Fibroblast of gingiva (primary cell): Measurements from ENCODE around the gene SAC3D1.
A peak's percentile ranks its signal among the peaks of the same experiment; 100 is the strongest.
"Not testable (repeated sequence)": the region's sequence is repeated elsewhere in the genome, so short reads cannot be mapped to it uniquely, and the experiment has no call there.

Experiments used
- DNase-seq: peaks from one replicate; pipeline ENCODE4 v3.0.0-alpha.2; 2011; ENCODE audit warnings: low read depth

SAC3D1 gene

DNA sequence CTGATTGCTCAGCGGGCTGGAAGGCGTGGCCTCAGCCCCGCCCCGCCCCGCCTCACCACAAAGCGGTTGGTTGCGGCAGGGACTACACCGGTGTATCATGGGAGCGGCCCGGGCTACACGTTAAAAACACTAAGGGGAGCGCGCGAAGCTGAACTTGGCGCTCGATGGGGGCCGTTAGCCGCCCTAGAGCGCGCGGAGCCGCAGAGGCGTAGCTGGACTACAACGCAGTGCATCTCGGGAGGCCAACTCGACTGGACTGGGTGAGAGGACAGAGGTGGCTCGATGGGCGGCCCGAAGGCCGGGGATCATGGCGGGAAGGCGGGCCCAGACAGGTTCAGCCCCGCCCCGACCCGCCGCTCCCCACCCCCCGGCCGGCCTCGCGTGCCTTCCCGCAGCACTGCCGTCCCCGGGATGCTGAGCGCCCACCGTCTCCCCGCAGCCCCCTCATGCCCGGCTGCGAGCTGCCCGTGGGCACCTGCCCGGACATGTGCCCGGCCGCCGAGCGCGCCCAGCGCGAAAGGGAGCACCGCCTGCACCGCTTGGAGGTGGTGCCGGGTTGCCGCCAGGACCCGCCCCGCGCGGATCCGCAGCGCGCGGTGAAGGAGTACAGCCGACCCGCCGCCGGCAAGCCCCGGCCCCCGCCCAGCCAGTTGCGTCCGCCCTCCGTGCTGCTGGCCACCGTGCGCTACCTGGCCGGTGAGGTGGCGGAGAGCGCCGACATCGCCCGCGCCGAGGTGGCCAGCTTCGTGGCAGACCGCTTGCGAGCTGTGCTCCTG, at the start of gene SAC3D1:
Gene SAC3D1, plus strand, starts transcription at position 364 of the 776 bp plus-strand sequence. Its CDS starts 83 bp downstream, at position 447.
- peak; percentile 92 for DNase-seq

GRCh38 chr11:64994318-64994717, 46.7 kb upstream of the SAC3D1 start:
- no peak for DNase-seq

- no peak for DNase-seq
These were observed 44.7 kb upstream of the SAC3D1 start for GRCh38 chr11:64996327-64996709.

DNA sequence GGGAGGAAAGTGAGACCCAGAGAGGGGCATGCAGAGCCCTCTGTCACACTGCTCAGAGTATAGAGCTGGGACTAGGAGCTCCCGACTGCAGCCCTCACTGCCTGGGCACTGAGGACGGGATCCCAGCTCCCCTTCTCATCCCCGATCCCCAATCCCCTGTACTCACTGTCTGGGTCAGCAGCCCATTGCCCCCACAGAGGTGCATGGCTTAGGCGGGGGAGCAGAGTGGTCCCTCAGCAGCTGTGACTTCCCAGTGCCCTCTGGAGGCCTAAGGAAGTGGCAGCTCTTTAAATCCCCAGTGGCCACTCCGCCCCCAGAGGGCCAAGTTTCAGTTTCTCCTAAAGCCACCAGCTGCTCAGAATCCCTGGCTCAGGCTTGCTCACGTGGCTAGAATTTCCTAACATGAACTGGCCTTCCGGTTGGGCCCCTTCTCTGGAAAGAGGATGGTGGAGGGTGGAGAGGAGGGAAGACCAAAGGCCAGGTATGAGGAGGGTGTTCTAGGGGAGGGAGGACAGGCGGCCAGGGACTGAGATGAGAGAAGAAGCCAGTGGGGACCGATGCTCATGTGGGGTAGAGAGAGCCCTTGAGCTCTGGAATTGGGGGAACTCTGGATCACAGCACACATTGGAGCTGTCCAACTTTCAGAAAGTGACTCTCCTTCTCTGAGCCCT, 44.2 kb upstream of the SAC3D1 start, which contains the start of gene BATF2:
Gene BATF2, minus strand, starts transcription at position 262 of the 671 bp plus-strand sequence. Its CDS starts 57 bp downstream, at position 205.
- peak; percentile 68 for DNase-seq

DNA sequence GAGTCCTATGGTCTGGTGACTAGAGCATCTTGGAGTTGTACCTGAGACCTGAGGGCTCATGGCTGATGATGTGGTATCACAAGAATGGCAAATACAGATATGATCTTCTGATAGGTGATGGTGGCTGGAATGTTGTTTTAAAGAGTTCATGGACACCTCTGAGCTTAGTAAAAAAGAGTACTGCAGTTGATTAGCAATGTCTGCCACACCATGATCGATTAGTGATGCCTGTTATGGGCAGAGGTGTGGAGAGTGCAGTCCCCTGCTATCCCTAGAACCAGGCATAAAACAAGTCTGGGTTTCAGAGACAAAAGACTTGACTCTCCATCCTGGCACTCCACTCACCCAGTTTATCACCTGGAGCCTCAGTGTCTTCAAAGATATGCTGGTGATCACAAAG, 42.9 kb upstream of the SAC3D1 start:
- DNase-seq, result no peak

DNA sequence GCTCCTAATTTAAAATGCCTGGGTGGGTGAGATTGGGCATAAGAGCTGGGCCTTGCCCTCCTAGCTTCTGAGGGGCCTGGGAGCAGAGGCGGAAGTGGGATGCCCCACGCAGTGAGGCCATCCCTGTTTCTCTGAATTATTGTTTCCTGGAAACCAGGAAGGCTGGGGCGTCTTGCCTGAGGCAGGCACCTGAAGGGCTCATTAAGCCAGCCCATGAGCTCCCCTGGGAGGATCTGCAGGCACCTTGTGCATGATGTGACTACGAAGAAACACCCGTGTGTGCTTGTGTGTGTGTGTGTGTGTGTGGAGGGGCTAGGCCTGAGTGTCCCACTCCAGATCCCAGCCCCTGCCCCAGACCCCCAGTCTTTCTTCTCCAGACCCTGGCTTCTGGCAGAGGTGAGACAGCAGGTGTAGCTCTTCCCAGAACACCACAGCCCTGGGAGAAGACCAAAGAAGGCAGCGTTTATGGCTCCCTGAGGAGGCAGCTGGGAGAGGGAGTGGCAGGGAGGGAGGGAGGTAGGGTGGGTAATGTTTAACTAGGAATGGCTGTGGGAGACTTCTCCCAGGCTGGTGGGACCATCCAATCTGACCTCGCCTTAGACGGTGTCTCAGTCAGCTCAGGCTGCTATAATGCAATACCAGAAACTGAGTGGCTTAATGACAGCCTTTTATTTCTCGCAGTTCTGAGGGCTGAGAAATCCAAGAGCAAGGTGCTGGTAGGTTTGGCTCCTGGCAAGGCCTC, 42.1 kb upstream of the SAC3D1 start:
- no peak for DNase-seq

GRCh38 chr11:64999478-64999877, 41.5 kb upstream of the SAC3D1 start:
- no peak for DNase-seq

DNA sequence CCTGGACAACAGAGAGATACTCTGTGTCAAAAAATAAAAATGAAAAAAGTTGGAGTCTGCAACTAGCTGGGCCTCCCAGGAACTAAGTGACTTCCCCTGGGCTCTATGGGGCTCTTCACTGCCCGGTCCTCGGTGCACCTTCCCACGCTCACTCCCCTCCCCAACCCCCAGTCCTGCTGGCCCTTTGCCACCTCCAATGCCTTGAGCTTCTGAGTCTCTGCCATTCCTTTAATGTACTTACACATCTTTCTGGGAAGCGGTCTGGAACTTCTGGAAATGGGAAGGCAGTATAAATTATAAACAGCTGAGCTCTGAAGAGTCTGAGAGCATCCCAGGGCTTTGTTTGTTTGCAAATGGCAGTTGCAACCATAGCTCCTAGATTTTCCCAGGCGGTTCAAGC, 38.3 kb upstream of the SAC3D1 start:
- DNase-seq, result no peak

GRCh38 chr11:65003282-65003681, 37.7 kb upstream of the SAC3D1 start:
- DNase-seq, result no peak

DNA sequence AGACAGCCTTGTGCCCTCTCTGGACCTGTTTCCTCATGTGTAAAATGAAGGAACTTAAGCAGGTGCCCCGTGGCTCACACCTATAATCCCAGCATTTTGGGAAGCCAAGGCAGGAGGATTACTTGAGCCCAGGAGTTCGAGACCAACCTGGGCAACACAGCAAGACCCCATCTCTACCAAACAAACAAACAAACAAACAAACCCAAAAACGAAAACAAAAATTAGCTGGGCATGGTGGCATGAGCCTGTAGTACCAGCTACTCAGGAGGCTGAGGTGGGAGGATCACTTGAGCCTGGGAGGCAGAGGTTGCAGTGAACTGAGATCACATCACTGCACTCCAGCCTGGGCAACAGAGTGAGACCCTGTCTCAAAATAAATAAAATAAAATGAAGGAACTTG, 37.0 kb upstream of the SAC3D1 start:
- DNase-seq, result not testable (repeated sequence)

GRCh38 chr11:65008016-65008415, 33.0 kb upstream of the SAC3D1 start:
- no peak for DNase-seq

GRCh38 chr11:65008873-65009272, 32.1 kb upstream of the SAC3D1 start:
- DNase-seq, result no peak

GRCh38 chr11:65013130-65013887, 27.7 kb upstream of the SAC3D1 start:
- DNase-seq, result peak; percentile 80

GRCh38 chr11:65013888-65014725, 26.9 kb upstream of the SAC3D1 start, which contains the start of gene ARL2:
TSS of gene ARL2 (plus strand) at chr11:65014160. CDS start at chr11:65014208, 48 bp downstream.
- peak; percentile 89 for DNase-seq

DNA sequence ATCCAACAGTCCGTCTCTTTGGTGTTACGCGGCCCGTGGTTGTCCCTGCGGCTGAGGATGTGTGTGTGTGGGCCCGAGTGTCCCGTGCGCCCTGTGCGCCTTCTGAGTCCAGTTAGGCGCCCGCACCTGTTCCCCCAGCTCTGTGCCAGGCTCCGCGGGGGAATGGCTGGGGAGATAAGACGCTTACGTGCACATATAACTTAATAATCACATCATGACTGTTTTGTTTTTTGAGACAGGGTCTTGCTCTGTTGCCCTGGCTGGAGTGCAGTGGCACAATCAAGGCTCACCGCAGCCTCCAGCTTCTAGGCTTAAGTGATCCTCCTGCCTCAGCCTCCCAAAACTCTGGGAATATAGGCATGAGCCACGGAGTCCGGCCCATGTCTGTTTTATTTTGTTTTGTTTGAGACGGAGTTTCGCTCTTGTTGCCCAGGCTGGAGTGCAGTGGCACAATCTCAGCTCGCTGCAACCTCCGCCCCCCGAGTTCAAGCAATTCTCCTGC, 26.2 kb upstream of the SAC3D1 start:
- peak; percentile 28 for DNase-seq

GRCh38 chr11:65016705-65017104, 24.3 kb upstream of the SAC3D1 start:
- DNase-seq, result no peak

DNA sequence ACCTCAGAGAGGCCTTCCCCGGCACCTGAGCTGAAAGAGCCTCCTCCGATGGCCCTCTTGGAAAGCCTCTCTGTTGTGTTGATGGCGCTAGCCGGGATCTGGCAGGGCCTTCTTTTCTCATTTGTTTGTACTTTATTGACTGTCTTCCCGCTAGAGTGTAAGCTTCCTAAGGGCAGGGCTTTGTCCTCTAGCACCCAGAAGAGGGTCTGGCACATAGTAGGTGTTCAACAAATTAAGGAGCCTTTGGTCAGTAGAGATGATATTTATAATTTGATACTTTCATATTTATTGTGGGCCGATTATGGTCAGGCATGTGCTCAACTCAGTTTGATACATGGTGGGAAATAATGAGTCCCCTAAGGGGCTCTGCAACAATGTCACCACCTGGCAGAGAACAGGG, 23.1 kb upstream of the SAC3D1 start:
- DNase-seq, result no peak

- no peak for DNase-seq
These were observed 21.2 kb upstream of the SAC3D1 start for GRCh38 chr11:65019824-65020223.

- no peak for DNase-seq
These were observed 20.0 kb upstream of the SAC3D1 start for GRCh38 chr11:65021003-65021402.

DNA sequence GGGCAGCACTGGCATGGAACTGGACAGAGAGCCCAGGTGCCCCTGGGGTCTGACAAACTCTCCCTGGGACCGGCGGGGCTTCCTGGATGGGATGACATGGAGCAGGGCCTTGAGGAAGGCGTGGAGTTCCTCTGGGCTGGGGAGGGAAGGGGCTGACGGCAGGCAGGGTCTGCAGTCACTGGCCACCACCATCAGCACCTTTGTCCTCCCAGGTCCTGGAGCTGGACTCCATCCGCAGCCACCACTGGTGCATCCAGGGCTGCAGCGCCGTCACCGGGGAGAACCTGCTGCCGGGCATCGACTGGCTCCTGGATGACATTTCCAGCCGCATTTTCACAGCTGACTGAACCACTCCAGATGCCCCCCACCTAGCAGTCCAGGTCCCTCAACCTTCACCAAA, 19.5 kb upstream of the SAC3D1 start:
- DNase-seq, result no peak

DNA sequence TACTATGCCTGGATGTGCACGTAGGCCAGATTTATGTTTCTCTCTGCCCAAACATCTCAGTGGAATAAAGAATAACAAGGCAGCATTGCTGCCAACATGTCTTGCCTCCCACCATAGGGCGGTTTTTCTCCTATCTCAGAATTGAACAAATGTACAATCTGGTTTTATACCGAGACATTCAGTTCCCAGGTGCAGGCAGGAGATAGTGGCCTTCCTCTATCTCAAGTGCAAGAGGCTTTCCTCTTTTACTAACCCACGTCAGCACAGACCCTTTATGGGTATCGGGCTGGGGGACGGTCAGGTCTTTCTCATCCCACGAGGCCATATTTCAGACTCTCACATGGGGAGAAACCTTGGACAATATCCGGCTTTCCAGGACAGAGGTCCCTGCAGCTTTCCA, 17.5 kb upstream of the SAC3D1 start:
- DNase-seq, result not testable (repeated sequence)
